Glomerular endothelial cell (primary cell): Measurements from ENCODE around the gene RPS3. TPM values are rescaled to one million over a fixed set of nuclear protein-coding genes. Genes with fewer than 3 reads are reported as not detected.
"Not testable (repeated sequence)": the region's sequence is repeated elsewhere in the genome, so short reads cannot be mapped to it uniquely, and the experiment has no call there.

Source experiments
- DNase-seq: peaks from one replicate; pipeline ENCODE4 v3.0.0-alpha.2; 2011; ENCODE audit warnings: low read depth, low spot score; ENCODE audit errors: extremely low read depth
- total RNA-seq: library from RNA; depleted of rRNA; stranded (reverse); fragments of >200 nt; gene quantifications from 2 replicates; pipeline ENCODE4 v1.2.3, GENCODE V29; 2015

Gene RPS3
- total RNA-seq, 1 donor from 2014 or later: 1,563 TPM

- DNase-seq: not testable (repeated sequence)
Observed at GRCh38 chr11:75378776-75379175, 20.5 kb upstream of the RPS3 start.

GRCh38 chr11:75380245-75380644 is 19.1 kb upstream of the RPS3 start:
- no peak for DNase-seq

GRCh38 chr11:75380716-75381420 is 18.4 kb upstream of the RPS3 start:
- no peak for DNase-seq

- DNase-seq: no peak
Observed at GRCh38 chr11:75383246-75383645, 16.1 kb upstream of the RPS3 start.

- no peak for DNase-seq
Observed at GRCh38 chr11:75384438-75385080, 14.8 kb upstream of the RPS3 start.

- no peak for DNase-seq
Observed at GRCh38 chr11:75386942-75387630, 12.2 kb upstream of the RPS3 start.

GRCh38 chr11:75387736-75388294 is 11.5 kb upstream of the RPS3 start:
- DNase-seq: no peak

GRCh38 chr11:75388386-75389275 is 10.7 kb upstream of the RPS3 start:
- no peak for DNase-seq

GRCh38 chr11:75389276-75389605 is 10.1 kb upstream of the RPS3 start:
- DNase-seq: no peak

GRCh38 chr11:75389925-75390324 is 9.4 kb upstream of the RPS3 start:
- no peak for DNase-seq

- no peak for DNase-seq
Observed at GRCh38 chr11:75394085-75394840, 5.1 kb upstream of the RPS3 start.

GRCh38 chr11:75398906-75399305 is 412 bp upstream of the RPS3 start:
- DNase-seq: no peak

- DNase-seq: no peak
Observed at GRCh38 chr11:75400146-75400865, 988 bp downstream of the RPS3 start.

- DNase-seq: no peak
Observed at GRCh38 chr11:75402002-75402773, 2.9 kb downstream of the RPS3 start.

- DNase-seq: no peak
Observed at GRCh38 chr11:75403037-75403436, 3.7 kb downstream of the RPS3 start.

GRCh38 chr11:75403983-75404658 is 4.8 kb downstream of the RPS3 start:
- DNase-seq: no peak

GRCh38 chr11:75406338-75406777 is 7.0 kb downstream of the RPS3 start:
- no peak for DNase-seq

GRCh38 chr11:75408957-75409219 is 9.6 kb downstream of the RPS3 start:
- DNase-seq: no peak
